Lung (tissue), 12 donors: ENCODE measurements around the gene CCND2. TPM values are rescaled to one million over a fixed set of nuclear protein-coding genes. Genes with fewer than 3 reads are reported as not detected.

Experiments
- ATAC-seq: fragments of 200-7000 bp; cut with Tn5 transposase; one replicate; pipeline ENCODE4 v1.9.1; 2020; ENCODE audit warnings: moderate number of reproducible peaks; ENCODE audit not compliant: insufficient read depth, low FRiP score
- DNase-seq, 3 donors: peaks; one replicate each; pipeline ENCODE4 v3.0.0-alpha.2; 2013 to 2017
- H3K27ac ChIP-seq, 2 donors: one replicate each; pipeline ENCODE4 v1.5.1; 2013; ENCODE audit warnings: mild to moderate bottlenecking in 2 of 2, moderate library complexity in 2 of 2, control low read depth in 1 of 2, inconsistent platforms in 1 of 2, low read depth in 1 of 2, low read length in 1 of 2
- H3K27me3 ChIP-seq, 3 donors: one replicate each; pipeline ENCODE4 v1.5.1; 2013; ENCODE audit warnings: low read length in 2 of 3; ENCODE audit not compliant: control insufficient read depth in 3 of 3, insufficient read depth in 3 of 3
- H3K36me3 ChIP-seq, 4 donors: one replicate each; pipeline ENCODE4 v1.5.1; 2013; ENCODE audit warnings: low read length in 4 of 4, mild to moderate bottlenecking in 1 of 4, moderate library complexity in 1 of 4; ENCODE audit not compliant: control insufficient read depth in 4 of 4, insufficient read depth in 4 of 4
- H3K4me1 ChIP-seq, 5 donors: one replicate each; pipeline ENCODE4 v1.5.1; 2013; ENCODE audit warnings: low read length in 5 of 5, mild to moderate bottlenecking in 2 of 5, moderate library complexity in 1 of 5; ENCODE audit not compliant: control insufficient read depth in 5 of 5, insufficient read depth in 5 of 5
- H3K4me3 ChIP-seq: one replicate; pipeline ENCODE4 v1.5.1; 2013; ENCODE audit warnings: mild to moderate bottlenecking, control low read depth, moderate library complexity
- H3K9ac ChIP-seq, 2 donors: one replicate each; pipeline ENCODE4 v1.5.1; 2013; ENCODE audit warnings: low read length in 2 of 2, control low read depth in 1 of 2; ENCODE audit not compliant: insufficient read depth in 1 of 2
- H3K9me3 ChIP-seq, 4 donors: one replicate each; pipeline ENCODE4 v1.5.1; 2013; ENCODE audit warnings: low read length in 3 of 4, mild to moderate bottlenecking in 1 of 4, moderate library complexity in 1 of 4; ENCODE audit not compliant: control insufficient read depth in 4 of 4, insufficient read depth in 3 of 4
- CTCF ChIP-seq: IDR thresholded peaks from 2 replicates; pipeline ENCODE4 v1.5.1; 2012; ENCODE audit warnings: mild to moderate bottlenecking; ENCODE audit errors: control extremely low read depth, extremely low read depth
- WGBS, 2 donors: extraction: QIAGEN DNeasy Blood & Tissue Kit; methylation state at CpG; one replicate each; pipeline ENCODE4 v1.1.7; 2013; 5-methylcytosine and 5-hydroxymethylcytosine counted together
- polyA plus RNA-seq, 2 donors: library from polyadenylated mRNA; stranded (reverse); fragments of 200-250 nt; gene quantifications; one replicate each; pipeline ENCODE4 v1.2.1, GENCODE V29; 2013
- total RNA-seq, 2 donors: library from RNA; depleted of rRNA in 1 of 2; stranded (reverse); fragments of >200 nt in 1 of 2; gene quantifications; one replicate each; pipeline ENCODE4 v1.2.1, GENCODE V29; 2014 to 2021
- donor health status: control.
- donor health status: control.
- donor health status: Bipolar disorder and iron deficiency.
- donor health status: healthy.
- donor health status: DM: yes; HTN: yes; CAD: no.

Gene CCND2
- total and polyA plus RNA-seq, 4 donors = 6.1 to 113 (median 51.7) TPM

DNA sequence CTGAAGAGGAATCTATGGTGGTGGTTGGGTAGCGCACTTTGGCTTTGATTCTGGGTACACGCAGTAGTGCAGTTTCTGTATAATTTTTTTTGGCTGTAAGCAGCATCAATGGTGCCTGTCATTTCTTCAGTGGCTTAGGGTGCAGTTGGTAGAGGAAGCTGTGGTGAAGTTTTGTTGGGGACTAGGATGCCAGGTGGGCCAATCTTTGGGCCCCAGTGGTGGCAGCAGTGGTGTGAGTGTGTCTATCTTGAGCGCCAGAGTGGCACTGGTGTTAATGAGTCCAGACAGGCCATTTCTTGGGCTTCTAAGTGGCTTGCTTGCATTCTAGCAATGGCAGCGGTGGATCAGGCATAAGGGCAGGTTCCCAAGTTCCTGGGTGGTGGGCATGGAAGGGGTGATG, 33.8 kb upstream of the CCND2 start:
- Histone ChIP-seq H3K27ac (no peak overlapping the region), H3K9me3 (no peaks in the 10 kb centered on the region), H3K4me3 (no peak overlapping the region), H3K36me3 (no peaks in the 10 kb centered on the region), H3K4me1 (peaks cover 0 to 5% (median 0%) of the 10 kb centered on the region in 5 donors), H3K9ac (no peak overlapping the region), H3K27me3 (no peaks in the 10 kb centered on the region)
- ATAC-seq = no peak
- no peak for DNase-seq
- no peak for TF ChIP-seq CTCF
- WGBS, 2 donors = 80 to 93% methylated on average over 4 of the region's 4 CpGs

DNA sequence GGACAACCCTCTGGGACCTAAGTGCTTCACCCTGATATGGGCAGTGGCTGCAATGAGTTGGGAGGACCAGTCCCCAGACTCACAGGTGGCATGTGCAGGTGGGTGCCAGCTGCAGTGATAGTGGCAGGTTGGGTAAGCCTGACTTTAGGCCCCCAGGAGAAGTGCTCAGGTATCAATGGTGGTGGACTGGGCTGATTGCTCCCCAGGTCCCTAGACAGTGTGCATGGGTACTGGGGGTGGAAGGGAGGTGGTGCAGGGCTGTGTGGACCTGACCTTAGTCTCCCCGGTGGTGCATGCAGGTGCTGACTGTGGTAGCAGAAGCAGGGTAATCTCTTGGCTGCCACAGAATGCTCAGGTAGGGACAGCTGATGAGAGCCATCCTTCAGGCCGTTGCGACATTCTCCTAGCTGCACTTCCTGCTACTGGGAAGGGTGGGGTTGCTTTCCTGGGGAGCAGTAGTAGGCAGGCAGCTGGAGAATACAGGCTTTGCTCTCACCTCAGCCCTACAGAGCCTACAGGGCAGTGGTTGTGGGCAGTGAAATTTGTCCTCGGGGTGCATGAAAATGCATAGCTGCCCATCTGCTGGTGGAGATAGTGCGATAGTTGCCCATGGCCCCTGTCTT, 33.3 kb upstream of the CCND2 start:
- ATAC-seq = no peak
- Histone ChIP-seq H3K9me3 (no peaks in the 10 kb centered on the region), H3K9ac (no peak overlapping the region), H3K4me3 (no peak overlapping the region), H3K36me3 (no peaks in the 10 kb centered on the region), H3K27me3 (no peaks in the 10 kb centered on the region), H3K27ac (no peak overlapping the region), H3K4me1 (peaks cover 0 to 5% (median 0%) of the 10 kb centered on the region in 5 donors)
- no peak for DNase-seq
- TF ChIP-seq CTCF = no peak
- WGBS, 2 donors = 61 to 63% methylated on average over 5 of the region's 5 CpGs

DNA sequence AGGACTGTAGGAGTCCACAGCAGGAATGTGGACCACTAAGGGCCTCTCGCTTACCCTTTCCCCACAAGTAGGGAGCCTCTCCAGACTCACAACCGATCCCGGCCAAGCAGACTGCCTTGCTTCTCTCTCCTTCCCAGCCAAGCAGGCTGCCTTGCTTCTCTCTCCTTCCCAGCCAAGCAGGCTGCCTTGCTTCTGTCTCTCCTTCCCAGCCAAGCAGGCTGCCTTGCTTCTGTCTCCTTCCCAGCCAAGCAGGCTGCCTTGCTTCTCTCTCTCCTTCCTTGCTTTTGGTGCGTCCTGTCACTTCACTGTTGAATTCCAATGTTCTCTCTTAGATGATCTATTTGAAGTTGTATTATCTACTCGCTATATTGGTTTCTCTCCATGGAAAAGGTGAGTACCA, 32.6 kb upstream of the CCND2 start:
- ATAC-seq (no peak), DNase-seq (no peak)
- no peak overlapping the region for H3K9ac ChIP-seq
- H3K4me3 ChIP-seq = no peak overlapping the region
- peaks cover 0 to 11% (median 2%) of the 10 kb centered on the region in 5 donors for H3K4me1 ChIP-seq
- 90 to 92% methylated on average over 5 of the region's 5 CpGs for WGBS, 2 donors
- H3K36me3 ChIP-seq = no peaks in the 10 kb centered on the region
- H3K9me3 ChIP-seq = no peaks in the 10 kb centered on the region
- no peak for TF ChIP-seq CTCF
- H3K27me3 ChIP-seq = no peaks in the 10 kb centered on the region
- H3K27ac ChIP-seq = no peak overlapping the region

GRCh38 chr12:4241592-4241991, 32.0 kb upstream of the CCND2 start:
- WGBS, 2 donors = 47 to 74% methylated on average over 4 of the region's 4 CpGs
- H3K36me3 ChIP-seq = no peaks in the 10 kb centered on the region
- ATAC-seq (no peak), DNase-seq (no peak)
- peaks cover 0 to 12% (median 2%) of the 10 kb centered on the region in 5 donors for H3K4me1 ChIP-seq
- H3K9me3 ChIP-seq = no peaks in the 10 kb centered on the region
- H3K27ac ChIP-seq = no peak overlapping the region
- no peak overlapping the region for H3K9ac ChIP-seq
- H3K27me3 ChIP-seq = no peaks in the 10 kb centered on the region
- H3K4me3 ChIP-seq = no peak overlapping the region
- TF ChIP-seq CTCF = no peak
